GM12872 (cell line): Measurements from ENCODE around the gene SPATA3.

Source experiments
- CTCF ChIP-seq: IDR thresholded peaks from 3 replicates; pipeline ENCODE4 v1.5.1; 2011; ENCODE audit warnings: low read depth, mild to moderate bottlenecking, low read length, moderate library complexity; ENCODE audit not compliant: insufficient read depth

SPATA3 gene

GRCh38 chr2:231016566-231017230, 20.8 kb downstream of the SPATA3 start:
- TF ChIP-seq CTCF, result no peak

GRCh38 chr2:231017231-231017598, 21.3 kb downstream of the SPATA3 start:
- TF ChIP-seq CTCF, result no peak

GRCh38 chr2:231018184-231018583, 22.3 kb downstream of the SPATA3 start:
- TF ChIP-seq CTCF, result no peak

GRCh38 chr2:231028889-231029288, 33.0 kb downstream of the SPATA3 start:
- no peak for TF ChIP-seq CTCF

GRCh38 chr2:231029563-231029962, 33.6 kb downstream of the SPATA3 start:
- no peak for TF ChIP-seq CTCF

- TF ChIP-seq CTCF, result no peak
Observed at GRCh38 chr2:231030725-231031124, 34.8 kb downstream of the SPATA3 start.

- no peak for TF ChIP-seq CTCF
Observed at GRCh38 chr2:231032575-231033140, 36.7 kb downstream of the SPATA3 start.
